Lung (tissue), 12 donors: ENCODE results near the gene SBF2. TPM values are rescaled to one million over a fixed set of nuclear protein-coding genes. Genes with fewer than 3 reads are reported as not detected.

ENCODE experiments used
- ATAC-seq: fragments of 200-7000 bp; cut with Tn5 transposase; one replicate; pipeline ENCODE4 v1.9.1; 2020; ENCODE audit warnings: moderate number of reproducible peaks; ENCODE audit not compliant: insufficient read depth, low FRiP score
- DNase-seq, 3 donors: peaks; one replicate each; pipeline ENCODE4 v3.0.0-alpha.2; 2013 to 2017
- H3K27ac ChIP-seq, 2 donors: one replicate each; pipeline ENCODE4 v1.5.1; 2013; ENCODE audit warnings: mild to moderate bottlenecking in 2 of 2, moderate library complexity in 2 of 2, control low read depth in 1 of 2, inconsistent platforms in 1 of 2, low read depth in 1 of 2, low read length in 1 of 2
- H3K27me3 ChIP-seq, 3 donors: one replicate each; pipeline ENCODE4 v1.5.1; 2013; ENCODE audit warnings: low read length in 2 of 3; ENCODE audit not compliant: control insufficient read depth in 3 of 3, insufficient read depth in 3 of 3
- H3K36me3 ChIP-seq, 4 donors: one replicate each; pipeline ENCODE4 v1.5.1; 2013; ENCODE audit warnings: low read length in 4 of 4, mild to moderate bottlenecking in 1 of 4, moderate library complexity in 1 of 4; ENCODE audit not compliant: control insufficient read depth in 4 of 4, insufficient read depth in 4 of 4
- H3K4me1 ChIP-seq, 5 donors: one replicate each; pipeline ENCODE4 v1.5.1; 2013; ENCODE audit warnings: low read length in 5 of 5, mild to moderate bottlenecking in 2 of 5, moderate library complexity in 1 of 5; ENCODE audit not compliant: control insufficient read depth in 5 of 5, insufficient read depth in 5 of 5
- H3K4me3 ChIP-seq: one replicate; pipeline ENCODE4 v1.5.1; 2013; ENCODE audit warnings: mild to moderate bottlenecking, control low read depth, moderate library complexity
- H3K9ac ChIP-seq, 2 donors: one replicate each; pipeline ENCODE4 v1.5.1; 2013; ENCODE audit warnings: low read length in 2 of 2, control low read depth in 1 of 2; ENCODE audit not compliant: insufficient read depth in 1 of 2
- H3K9me3 ChIP-seq, 4 donors: one replicate each; pipeline ENCODE4 v1.5.1; 2013; ENCODE audit warnings: low read length in 3 of 4, mild to moderate bottlenecking in 1 of 4, moderate library complexity in 1 of 4; ENCODE audit not compliant: control insufficient read depth in 4 of 4, insufficient read depth in 3 of 4
- CTCF ChIP-seq: IDR thresholded peaks from 2 replicates; pipeline ENCODE4 v1.5.1; 2012; ENCODE audit warnings: mild to moderate bottlenecking; ENCODE audit errors: control extremely low read depth, extremely low read depth
- WGBS, 2 donors: extraction: QIAGEN DNeasy Blood & Tissue Kit; methylation state at CpG; one replicate each; pipeline ENCODE4 v1.1.7; 2013; 5-methylcytosine and 5-hydroxymethylcytosine counted together
- polyA plus RNA-seq, 2 donors: library from polyadenylated mRNA; stranded (reverse); fragments of 200-250 nt; gene quantifications; one replicate each; pipeline ENCODE4 v1.2.1, GENCODE V29; 2013
- total RNA-seq, 2 donors: library from RNA; depleted of rRNA in 1 of 2; stranded (reverse); fragments of >200 nt in 1 of 2; gene quantifications; one replicate each; pipeline ENCODE4 v1.2.1, GENCODE V29; 2014 to 2021
- donor health status: control.
- donor health status: control.
- donor health status: Bipolar disorder and iron deficiency.
- donor health status: healthy.
- donor health status: DM: yes; HTN: yes; CAD: no.

The SBF2 gene
- total and polyA plus RNA-seq, 4 donors, result 4.4 to 104 (median 24.9) TPM

- ATAC-seq (no peak), DNase-seq (no peak)
- H3K4me3 ChIP-seq, result no peak overlapping the region
- no peak overlapping the region for H3K27ac ChIP-seq
- peaks cover 0 to 35% (median 4%) of the 10 kb centered on the region in 5 donors for H3K4me1 ChIP-seq
- no peaks in the 10 kb centered on the region for H3K27me3 ChIP-seq
- H3K9ac ChIP-seq, result no peak overlapping the region
- 81% methylated on average over 1 of the region's 1 CpG for WGBS, 2 donors
- no peak for TF ChIP-seq CTCF
- H3K9me3 ChIP-seq, result peaks cover 0 to 16% (median 0%) of the 10 kb centered on the region in 4 donors
- peaks cover 0 to 2% (median 0%) of the 10 kb centered on the region in 4 donors for H3K36me3 ChIP-seq
These were observed 88.1 kb downstream of the SBF2 start for GRCh38 chr11:10205928-10206327.

- Histone ChIP-seq H3K4me3 (no peak overlapping the region), H3K9me3 (peaks cover 0 to 16% (median 0%) of the 10 kb centered on the region in 4 donors), H3K4me1 (peaks cover 0 to 18% (median 5%) of the 10 kb centered on the region in 5 donors), H3K36me3 (peaks cover 0 to 2% (median 0%) of the 10 kb centered on the region in 4 donors), H3K27ac (no peak overlapping the region), H3K27me3 (no peaks in the 10 kb centered on the region), H3K9ac (no peak overlapping the region)
- TF ChIP-seq CTCF, result no peak
- no peak for ATAC-seq
- 85 to 99% methylated on average over 4 of the region's 4 CpGs for WGBS, 2 donors
- DNase-seq, result no peak
These were observed 90.0 kb downstream of the SBF2 start for GRCh38 chr11:10204021-10204420.

- peaks cover 0 to 5% (median 0%) of the 10 kb centered on the region in 5 donors for H3K4me1 ChIP-seq
- WGBS, 2 donors, result 81 to 83% methylated on average over 1 of the region's 1 CpG
- H3K27me3 ChIP-seq, result no peaks in the 10 kb centered on the region
- DNase-seq (no peak), ATAC-seq (no peak)
- H3K9me3 ChIP-seq, result peaks cover 0 to 16% (median under 1%) of the 10 kb centered on the region in 4 donors
- no peak overlapping the region for H3K4me3 ChIP-seq
- no peak overlapping the region for H3K9ac ChIP-seq
- H3K27ac ChIP-seq, result no peak overlapping the region
- peaks cover 0 to 2% (median 0%) of the 10 kb centered on the region in 4 donors for H3K36me3 ChIP-seq
- no peak for TF ChIP-seq CTCF
These were observed 92.7 kb downstream of the SBF2 start for GRCh38 chr11:10201343-10201742.

GRCh38 chr11:10197091-10197490 is 96.9 kb downstream of the SBF2 start:
- Histone ChIP-seq H3K9me3 (peaks cover 0 to 2% (median 0%) of the 10 kb centered on the region in 4 donors), H3K36me3 (peaks cover 0 to 5% (median 0%) of the 10 kb centered on the region in 4 donors), H3K4me1 (peaks cover 0 to 2% (median 0%) of the 10 kb centered on the region in 5 donors), H3K27ac (no peak overlapping the region), H3K9ac (no peak overlapping the region), H3K4me3 (no peak overlapping the region), H3K27me3 (no peaks in the 10 kb centered on the region)
- 97 to 100% methylated on average over 2 of the region's 2 CpGs for WGBS, 2 donors
- DNase-seq (no peak), ATAC-seq (no peak)
- TF ChIP-seq CTCF, result no peak
